HG02840 (cell line): Measurements from ENCODE around the gene QSER1.
"Not testable (repeated sequence)": the region's sequence is repeated elsewhere in the genome, so short reads cannot be mapped to it uniquely, and the experiment has no call there.

Experiments used
- ATAC-seq: cut with Tn5 transposase; IDR thresholded peaks from one replicate; pipeline ENCODE4 v1.9.1; 2021; ENCODE audit warnings: mild to moderate bottlenecking, moderate library complexity, moderate number of reproducible peaks; ENCODE audit not compliant: unreplicated experiment, low FRiP score

Gene QSER1

GRCh38 chr11:32921204-32921603 lies 28.6 kb downstream of the QSER1 start:
- ATAC-seq = no peak

DNA sequence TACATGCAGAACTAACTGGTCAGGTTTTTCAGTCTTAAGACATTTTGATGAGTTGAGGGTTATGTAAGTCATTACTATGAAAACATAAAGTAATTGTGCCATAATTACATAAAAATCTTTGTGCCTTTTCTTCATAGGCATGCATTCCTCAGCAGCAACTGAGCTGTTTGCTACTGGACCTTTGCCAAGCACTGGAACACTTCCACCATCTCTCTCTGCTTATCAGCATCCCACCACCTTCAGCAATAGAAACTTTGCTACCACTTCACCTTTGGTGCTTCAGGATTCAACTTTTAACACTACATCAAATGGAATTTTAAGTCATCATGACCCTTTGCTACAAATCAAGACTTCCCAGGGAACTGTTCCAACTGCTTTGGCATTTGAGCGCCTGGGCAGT lies 39.0 kb downstream of the QSER1 start:
- no peak for ATAC-seq

DNA sequence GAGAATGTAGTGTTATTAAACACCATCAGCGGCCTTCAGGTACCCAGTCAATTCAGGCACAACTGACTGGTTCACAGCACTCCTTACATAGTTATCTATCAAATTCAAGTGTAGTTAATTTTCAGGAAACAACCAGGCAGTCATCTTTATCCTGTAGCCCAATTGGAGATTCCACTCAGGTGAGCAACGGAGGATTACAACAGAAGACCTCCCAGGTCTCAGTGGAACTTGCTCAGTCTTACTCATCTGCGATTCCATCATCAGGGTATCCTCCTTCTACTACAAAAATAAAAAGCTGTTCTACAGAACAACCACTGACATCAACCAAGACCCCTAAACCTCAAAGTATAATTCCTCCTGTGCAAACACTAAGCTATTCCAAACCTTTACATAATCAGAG lies 39.6 kb downstream of the QSER1 start:
- no peak for ATAC-seq

DNA sequence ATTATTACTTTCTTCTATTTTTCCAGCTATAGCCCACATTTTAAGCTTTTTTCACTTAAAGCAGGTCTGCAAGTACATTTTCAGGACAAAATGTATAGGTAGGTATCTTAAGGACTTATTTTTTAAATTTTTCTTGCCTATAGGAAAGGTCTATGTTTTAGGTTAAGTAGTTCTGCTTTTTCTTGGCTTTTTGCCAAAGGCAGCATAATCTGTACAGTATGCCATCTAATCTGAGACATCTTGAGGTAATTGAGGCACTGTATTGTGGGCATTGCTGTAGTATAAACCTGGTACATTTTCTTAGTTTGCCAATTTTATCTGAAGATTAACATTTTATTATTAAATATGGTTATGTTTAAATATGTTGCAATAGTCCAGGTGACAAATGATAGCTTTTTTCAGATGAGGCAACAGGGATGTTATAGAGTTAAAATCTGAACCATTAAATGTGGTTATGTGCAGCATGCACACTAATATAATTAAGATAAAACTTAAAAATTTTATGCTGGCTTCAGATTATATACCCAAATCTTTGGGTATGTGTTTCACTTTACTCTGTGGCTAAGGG lies 42.9 kb downstream of the QSER1 start:
- ATAC-seq = no peak

- not testable (repeated sequence) for ATAC-seq
Measured at GRCh38 chr11:32936178-32936577, 43.6 kb downstream of the QSER1 start.

- ATAC-seq = not testable (repeated sequence)
Measured at GRCh38 chr11:32937283-32937682, 44.7 kb downstream of the QSER1 start.

GRCh38 chr11:32939046-32939445 lies 46.4 kb downstream of the QSER1 start:
- ATAC-seq = no peak

DNA sequence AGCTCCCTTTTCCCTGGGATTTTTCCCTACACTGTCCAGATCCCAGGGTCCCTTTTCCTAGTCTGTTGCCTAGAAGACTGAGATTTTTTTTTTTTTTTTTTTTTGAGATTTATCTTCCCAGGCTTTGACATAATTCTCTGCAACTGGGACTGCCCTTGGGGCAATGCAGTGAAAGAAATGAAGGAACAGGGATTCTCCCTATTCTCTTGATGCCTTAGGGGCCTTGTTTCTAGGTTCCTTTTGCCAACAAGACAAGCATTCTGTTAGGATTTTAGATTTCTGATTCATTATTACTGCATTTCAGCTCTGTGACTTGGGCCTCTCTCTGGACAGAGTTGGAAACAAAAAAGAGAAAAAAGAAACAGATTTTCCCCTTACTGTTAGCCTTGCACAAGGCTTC lies 47.3 kb downstream of the QSER1 start:
- no peak for ATAC-seq

GRCh38 chr11:32940865-32941264 lies 48.3 kb downstream of the QSER1 start:
- no peak for ATAC-seq

DNA sequence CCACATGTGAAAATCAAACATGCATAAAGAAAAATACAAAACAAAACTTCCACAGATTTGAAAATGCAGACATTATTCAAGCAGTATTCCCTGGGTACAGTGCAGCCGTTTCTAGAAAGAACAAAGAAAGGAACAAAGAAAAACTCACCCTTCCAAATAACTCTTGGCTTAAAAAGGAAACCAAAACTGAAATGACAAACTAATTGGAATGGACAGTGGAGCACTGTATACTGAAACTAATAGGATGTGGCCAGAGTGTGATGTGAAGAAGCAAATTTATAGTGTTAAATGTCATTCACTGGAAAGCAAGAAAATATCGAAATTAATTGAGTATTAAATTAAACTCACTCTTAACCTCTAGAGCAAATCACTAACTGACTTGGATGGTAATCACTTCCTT lies 55.4 kb downstream of the QSER1 start:
- no peak for ATAC-seq

DNA sequence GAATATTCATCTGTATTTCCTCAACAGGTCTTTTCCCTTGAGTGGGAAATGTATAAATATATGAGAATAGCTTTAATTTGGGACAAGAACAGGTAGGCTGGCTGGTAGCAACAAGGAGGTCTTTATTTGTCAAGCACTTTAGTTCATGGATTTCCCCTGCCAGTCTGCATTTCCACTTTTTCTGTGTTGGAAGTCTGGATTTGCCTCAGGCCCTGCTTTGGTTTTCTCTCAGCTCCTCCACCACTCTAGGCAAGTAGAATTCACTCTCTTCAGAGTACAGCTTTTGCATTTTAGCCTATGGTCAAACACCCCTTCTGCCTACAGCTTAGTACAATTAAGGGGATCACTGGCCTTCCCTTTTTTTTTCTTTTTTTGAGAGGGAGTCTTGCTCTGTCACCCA lies 57.1 kb downstream of the QSER1 start:
- no peak for ATAC-seq

GRCh38 chr11:32952421-32952820 lies 59.8 kb downstream of the QSER1 start:
- no peak for ATAC-seq

DNA sequence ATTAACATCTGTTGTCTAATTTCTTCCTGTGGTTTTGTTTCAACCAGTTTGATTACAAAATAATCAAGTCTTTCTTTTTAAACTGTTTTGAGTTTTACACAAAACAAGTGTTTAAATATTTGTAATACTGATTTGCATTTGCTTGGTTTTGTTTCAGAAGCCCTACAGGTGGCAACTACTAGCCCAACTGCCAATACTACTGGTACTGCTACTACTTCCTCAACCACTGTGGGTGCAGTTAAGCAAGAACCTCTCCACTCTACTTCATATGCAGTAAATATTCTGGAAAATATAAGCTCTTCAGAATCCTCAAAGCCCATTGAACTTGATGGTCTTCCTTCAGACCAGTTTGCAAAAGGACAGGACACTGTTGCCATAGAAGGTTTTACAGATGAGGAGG lies 61.1 kb downstream of the QSER1 start:
- ATAC-seq = no peak

GRCh38 chr11:32960553-32961164 lies 68.0 kb downstream of the QSER1 start:
- no peak for ATAC-seq

GRCh38 chr11:32962016-32962415 lies 69.4 kb downstream of the QSER1 start:
- ATAC-seq = no peak

GRCh38 chr11:32963721-32964120 lies 71.1 kb downstream of the QSER1 start:
- ATAC-seq = no peak

GRCh38 chr11:32968541-32968940 lies 75.9 kb downstream of the QSER1 start:
- no peak for ATAC-seq

DNA sequence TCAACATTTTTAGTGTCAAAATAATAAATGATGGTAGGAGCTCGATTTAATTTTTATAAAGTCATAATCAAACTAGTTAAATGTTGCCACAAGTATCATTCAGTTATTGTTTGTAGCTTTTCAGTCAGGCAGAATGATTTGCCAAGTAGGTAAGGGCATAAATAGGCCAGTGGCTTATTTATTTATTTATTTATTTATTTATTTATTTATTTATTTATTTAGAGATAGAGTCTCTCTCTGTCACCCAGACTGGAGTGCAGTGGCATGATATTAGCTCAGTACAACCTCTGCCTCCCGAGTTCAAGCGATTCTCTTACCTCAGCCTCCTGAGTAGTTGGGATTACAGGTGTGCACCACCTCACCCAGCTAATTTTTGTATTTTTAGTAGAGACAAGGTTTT lies 79.6 kb downstream of the QSER1 start:
- ATAC-seq = not testable (repeated sequence)

GRCh38 chr11:32972781-32973180 lies 80.2 kb downstream of the QSER1 start:
- ATAC-seq = no peak

DNA sequence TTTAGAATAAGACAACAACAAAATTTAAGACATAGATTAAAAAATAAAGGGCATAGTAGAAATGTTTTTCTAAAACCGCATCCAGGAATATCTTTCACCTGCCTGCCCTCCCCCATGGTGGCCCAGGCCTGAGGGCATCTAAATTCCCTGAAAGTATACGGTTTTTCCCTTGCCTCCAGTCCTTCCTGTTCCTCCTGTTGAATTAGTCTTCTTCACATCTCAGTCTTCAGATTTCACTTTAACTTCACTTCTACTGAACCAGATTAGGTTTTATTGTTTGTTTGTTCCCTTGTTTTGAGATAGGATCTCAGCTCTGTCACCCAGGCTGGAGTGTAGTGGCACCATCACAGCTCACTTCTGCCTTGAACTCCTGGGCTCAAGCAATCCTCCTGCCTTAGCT lies 90.0 kb downstream of the QSER1 start:
- no peak for ATAC-seq

- ATAC-seq = no peak
Measured at GRCh38 chr11:32983506-32983905, 90.9 kb downstream of the QSER1 start.

DNA sequence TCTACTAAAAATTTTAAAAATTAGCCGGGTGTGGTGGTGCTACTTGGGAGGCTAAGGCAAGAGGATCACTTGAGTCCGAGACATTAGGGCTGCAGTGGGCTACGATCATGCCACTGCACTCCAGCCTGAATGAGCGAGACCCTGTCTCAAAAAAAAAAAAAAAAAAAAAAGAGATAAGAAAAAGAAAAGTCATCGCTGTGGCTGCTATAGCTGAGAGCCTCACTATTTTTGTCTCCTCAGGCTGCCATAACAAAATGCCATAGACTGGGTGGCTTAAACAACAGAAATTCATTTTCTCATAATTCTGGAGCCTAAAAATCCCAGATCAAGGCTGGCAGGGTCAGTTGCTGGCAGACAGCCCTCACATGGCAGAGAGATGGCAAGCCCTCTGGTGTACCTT lies 93.0 kb downstream of the QSER1 start:
- no peak for ATAC-seq

DNA sequence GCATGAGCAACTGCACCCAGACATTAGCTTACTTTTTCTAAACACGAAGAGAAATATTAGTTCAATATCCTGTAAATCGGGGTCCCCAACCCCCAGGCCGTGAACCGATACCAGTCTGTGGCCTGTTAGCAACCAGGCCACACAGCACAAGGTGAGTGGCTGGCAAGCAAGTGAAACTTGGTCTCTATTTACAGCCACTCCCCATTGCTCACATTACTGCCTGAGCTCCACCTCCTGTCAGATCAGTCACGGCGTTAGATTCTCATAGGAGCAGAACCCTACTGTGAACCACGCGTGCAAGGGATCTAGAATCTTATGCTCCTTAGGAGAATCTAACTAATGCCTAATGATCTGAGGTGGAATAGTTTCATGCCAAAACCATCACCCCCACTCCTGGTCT lies 95.2 kb downstream of the QSER1 start:
- no peak for ATAC-seq
